HL-60/S4 (cell line): ENCODE measurements around the gene ASB16.

Source experiments
- in situ Hi-C: fragments of 300-500 bp; cut with MboI; formaldehyde crosslinking; loops from 2 replicates; pipeline ENCODE4 v1.14.3; 2022; ENCODE audit warnings: low sequenced_read_pairs

The ASB16 gene

GRCh38 chr17:44186307-44187130, 16.0 kb downstream of the ASB16 start, which contains the start of gene TMUB2:
TMUB2 (plus strand) TSS chr17:44186972; CDS start chr17:44187709, 737 bp downstream.
- in situ Hi-C loops: no loop called here

GRCh38 chr17:44187131-44187899, 16.8 kb downstream of the ASB16 start:
- in situ Hi-C loops: no loop called here

- in situ Hi-C loops: no loop called here
Observed at GRCh38 chr17:44188576-44189403, 18.3 kb downstream of the ASB16 start.

GRCh38 chr17:44190481-44190880, 20.0 kb downstream of the ASB16 start:
- in situ Hi-C loops: no loop called here

- in situ Hi-C loops: no loop called here
Observed at GRCh38 chr17:44191369-44191768, 20.9 kb downstream of the ASB16 start.

GRCh38 chr17:44191941-44192496, 21.5 kb downstream of the ASB16 start:
- in situ Hi-C loops: no loop called here

GRCh38 chr17:44192750-44193149, 22.2 kb downstream of the ASB16 start:
- in situ Hi-C loops: no loop called here

- in situ Hi-C loops: no loop called here
Observed at GRCh38 chr17:44193326-44194084, 23.0 kb downstream of the ASB16 start.

- in situ Hi-C loops: no loop called here
Observed at GRCh38 chr17:44197107-44197506, 26.6 kb downstream of the ASB16 start.

GRCh38 chr17:44197980-44198720, 27.6 kb downstream of the ASB16 start:
- in situ Hi-C loops: no loop called here

- in situ Hi-C loops: no loop called here
Observed at GRCh38 chr17:44198721-44199552, 28.4 kb downstream of the ASB16 start.

- in situ Hi-C loops: loop anchor here (25.0 kb wide), 2 partner anchors 137 to 312 kb away; partner anchors contain the start of genes GPATCH8 and GRN
Observed at GRCh38 chr17:44199553-44200477, 29.3 kb downstream of the ASB16 start, which contains the start of gene ATXN7L3. ATXN7L3 (minus strand) TSS chr17:44199884; CDS start chr17:44198070, 1,814 bp downstream.

- in situ Hi-C loops: loop anchor here (25.0 kb wide), 2 partner anchors 137 to 312 kb away; partner anchors contain the start of genes GPATCH8 and GRN
Observed at GRCh38 chr17:44200478-44201155, 30.1 kb downstream of the ASB16 start.

GRCh38 chr17:44202756-44203155, 32.3 kb downstream of the ASB16 start:
- in situ Hi-C loops: loop anchor here (25.0 kb wide), 2 partner anchors 135 to 310 kb away; partner anchors contain the start of genes GPATCH8 and GRN

GRCh38 chr17:44203731-44204440, 33.4 kb downstream of the ASB16 start:
- in situ Hi-C loops: loop anchor here (25.0 kb wide), 2 partner anchors 133 to 308 kb away; partner anchors contain the start of genes GPATCH8 and GRN
